ENCODE results near the gene FOSB. TPM values are rescaled to one million over a fixed set of nuclear protein-coding genes. Genes with fewer than 3 reads are reported as not detected.
A peak's percentile ranks its signal among the peaks of the same experiment; 100 is the strongest.

Gene FOSB
- total RNA-seq, 1 donor from 2014 or later = 13.3 TPM

- H3K9ac ChIP-seq (ENCODE audit: low read length) = no peak overlapping the region
- DNase-seq (ENCODE audit: low read depth) (no peak), FAIRE-seq (no peak)
- H2AFZ ChIP-seq (ENCODE audit: low read depth, low read length) = no peak overlapping the region
- no peak overlapping the region for H3K27ac Mint-ChIP-seq (ENCODE audit: unreplicated experiment)
- peaks cover 3% of the 10 kb centered on the region for H3K36me3 Mint-ChIP-seq (ENCODE audit: low read depth, unreplicated experiment)
- peak overlapping the region; percentile 75 for H3K4me3 Mint-ChIP-seq (ENCODE audit: unreplicated experiment)
- H3K4me3 ChIP-seq (ENCODE audit: insufficient read depth, low read depth, low read length) = no peak overlapping the region
- H3K36me3 ChIP-seq (ENCODE audit: insufficient read depth, low read length) = no peaks in the 10 kb centered on the region
- H3K9me3 Mint-ChIP-seq (ENCODE audit: unreplicated experiment) = no peaks in the 10 kb centered on the region
- H3K4me1 ChIP-seq (ENCODE audit: insufficient read depth, low read length) = peaks cover 11% of the 10 kb centered on the region
- H4K20me1 ChIP-seq (ENCODE audit: insufficient read depth, low read length) = peaks cover 12% of the 10 kb centered on the region
- H3K9me3 ChIP-seq (ENCODE audit: insufficient read depth, low read depth, low read length) = no peaks in the 10 kb centered on the region
- H3K4me2 ChIP-seq (ENCODE audit: low read length) = no peak overlapping the region
- H3K4me1 Mint-ChIP-seq (ENCODE audit: low read depth, unreplicated experiment) = peaks cover 5% of the 10 kb centered on the region
- H3K27ac ChIP-seq (ENCODE audit: low read depth, low read length) = no peak overlapping the region
- TF ChIP-seq CTCF (IDR thresholded peaks at IDR 0.05; ENCODE audit: insufficient read depth, low read depth, low read length) = no peak
- TF ChIP-seq EZH2 (IDR thresholded peaks at IDR 0.05; ENCODE audit: insufficient read depth, low read length) = no peak
- H3K27me3 ChIP-seq (ENCODE audit: insufficient read depth, low read length) = peaks cover 10% of the 10 kb centered on the region
- H3K79me2 ChIP-seq (ENCODE audit: insufficient read depth, low read length) = no peaks in the 10 kb centered on the region
- H3K27me3 Mint-ChIP-seq (ENCODE audit: low read depth, unreplicated experiment) = peaks cover 14% of the 10 kb centered on the region
These were observed 26.6 kb downstream of the FOSB start for GRCh38 chr19:45494261-45494916.

GRCh38 chr19:45495178-45495577 lies 27.4 kb downstream of the FOSB start:
- TF ChIP-seq CTCF (IDR thresholded peaks at IDR 0.05; ENCODE audit: insufficient read depth, low read depth, low read length) (no peak), EZH2 (IDR thresholded peaks at IDR 0.05; ENCODE audit: insufficient read depth, low read length) (no peak)
- H3K9me3 Mint-ChIP-seq (ENCODE audit: unreplicated experiment) = peaks cover 2% of the 10 kb centered on the region
- no peak overlapping the region for H3K9ac ChIP-seq (ENCODE audit: low read length)
- H3K27me3 ChIP-seq (ENCODE audit: insufficient read depth, low read length) = peaks cover 13% of the 10 kb centered on the region
- no peak for FAIRE-seq
- H3K27ac Mint-ChIP-seq (ENCODE audit: unreplicated experiment) = no peak overlapping the region
- no peaks in the 10 kb centered on the region for H3K9me3 ChIP-seq (ENCODE audit: insufficient read depth, low read depth, low read length)
- DNase-seq (ENCODE audit: low read depth) = no peak
- H3K27me3 Mint-ChIP-seq (ENCODE audit: low read depth, unreplicated experiment) = peaks cover 17% of the 10 kb centered on the region
- peaks cover 5% of the 10 kb centered on the region for H3K4me1 Mint-ChIP-seq (ENCODE audit: low read depth, unreplicated experiment)
- H3K4me1 ChIP-seq (ENCODE audit: insufficient read depth, low read length) = peaks cover 11% of the 10 kb centered on the region
- peak overlapping the region; percentile 79 for H3K4me3 Mint-ChIP-seq (ENCODE audit: unreplicated experiment)
- no peak overlapping the region for H3K27ac ChIP-seq (ENCODE audit: low read depth, low read length)
- H3K4me3 ChIP-seq (ENCODE audit: insufficient read depth, low read depth, low read length) = no peak overlapping the region
- H3K36me3 Mint-ChIP-seq (ENCODE audit: low read depth, unreplicated experiment) = peaks cover 3% of the 10 kb centered on the region
- peaks cover 12% of the 10 kb centered on the region for H4K20me1 ChIP-seq (ENCODE audit: insufficient read depth, low read length)
- no peaks in the 10 kb centered on the region for H3K36me3 ChIP-seq (ENCODE audit: insufficient read depth, low read length)
- H3K79me2 ChIP-seq (ENCODE audit: insufficient read depth, low read length) = no peaks in the 10 kb centered on the region
- H2AFZ ChIP-seq (ENCODE audit: low read depth, low read length) = no peak overlapping the region
- H3K4me2 ChIP-seq (ENCODE audit: low read length) = no peak overlapping the region

DNA sequence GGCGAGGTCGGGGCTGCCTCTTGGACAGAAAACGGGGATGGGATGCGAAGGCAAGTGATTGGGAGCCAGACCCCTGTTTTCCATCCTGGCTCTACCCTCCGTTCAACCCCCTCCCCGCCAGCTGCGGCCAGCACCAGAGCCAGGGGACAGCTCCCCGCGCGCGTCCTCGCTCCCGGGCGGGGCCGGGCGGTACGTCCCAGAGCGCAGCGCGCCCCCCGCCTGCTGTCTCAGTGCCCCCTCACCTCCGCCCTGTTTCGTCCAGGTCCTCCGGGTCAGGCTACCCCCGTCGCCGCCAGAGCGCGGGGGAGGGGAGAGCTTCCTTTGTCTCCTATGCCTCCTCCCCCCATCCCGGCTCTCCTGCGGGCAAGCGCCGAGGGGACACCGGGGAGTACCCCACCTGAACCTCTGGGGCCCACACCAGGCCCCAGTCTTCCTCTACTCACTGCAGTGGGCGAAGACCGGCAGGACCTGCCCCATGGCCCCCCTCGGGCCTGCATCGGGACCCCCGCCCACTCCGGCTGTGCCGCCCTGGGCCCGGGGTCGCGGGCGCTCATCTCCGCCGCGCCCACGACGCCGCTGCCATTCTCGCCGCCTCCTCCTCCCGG lies 28.7 kb downstream of the FOSB start:
- Histone ChIP-seq H3K36me3 (ENCODE audit: insufficient read depth, low read length) (no peaks in the 10 kb centered on the region), H3K27me3 (ENCODE audit: insufficient read depth, low read length) (peaks cover 13% of the 10 kb centered on the region), H3K27ac (ENCODE audit: low read depth, low read length) (no peak overlapping the region), H4K20me1 (ENCODE audit: insufficient read depth, low read length) (peaks cover 12% of the 10 kb centered on the region), H3K4me3 (ENCODE audit: insufficient read depth, low read depth, low read length) (peak overlapping the region; percentile 73), H3K9me3 (ENCODE audit: insufficient read depth, low read depth, low read length) (no peaks in the 10 kb centered on the region), H3K4me2 (ENCODE audit: low read length) (peak overlapping the region; percentile 99), H2AFZ (ENCODE audit: low read depth, low read length) (peak overlapping the region; percentile 56), H3K79me2 (ENCODE audit: insufficient read depth, low read length) (no peaks in the 10 kb centered on the region), H3K9ac (ENCODE audit: low read length) (peak overlapping the region; percentile 72), H3K4me1 (ENCODE audit: insufficient read depth, low read length) (peaks cover 11% of the 10 kb centered on the region)
- Mint-ChIP-seq H3K27ac (ENCODE audit: unreplicated experiment) (no peak overlapping the region), H3K4me3 (ENCODE audit: unreplicated experiment) (peak overlapping the region; percentile 79), H3K9me3 (ENCODE audit: unreplicated experiment) (peaks cover 2% of the 10 kb centered on the region), H3K4me1 (ENCODE audit: low read depth, unreplicated experiment) (peaks cover 5% of the 10 kb centered on the region), H3K36me3 (ENCODE audit: low read depth, unreplicated experiment) (peaks cover 3% of the 10 kb centered on the region), H3K27me3 (ENCODE audit: low read depth, unreplicated experiment) (peaks cover 24% of the 10 kb centered on the region)
- no peak for TF ChIP-seq CTCF (IDR thresholded peaks at IDR 0.05; ENCODE audit: insufficient read depth, low read depth, low read length)
- TF ChIP-seq EZH2 (IDR thresholded peaks at IDR 0.05; ENCODE audit: insufficient read depth, low read length) = no peak
- FAIRE-seq (no peak), DNase-seq (ENCODE audit: low read depth) (no peak)
